Activated effector memory CD4-positive, alpha-beta T cell treated with anti-CD3 and anti-CD28 coated beads, Interleukin-2, amount 50 U/mL, for 16 hours (primary cell): Measurements from ENCODE around the gene RELA.

Source experiments
- DNase-seq: peaks from one replicate; pipeline ENCODE4 v3.0.0-alpha.2; 2020

RELA gene

DNA sequence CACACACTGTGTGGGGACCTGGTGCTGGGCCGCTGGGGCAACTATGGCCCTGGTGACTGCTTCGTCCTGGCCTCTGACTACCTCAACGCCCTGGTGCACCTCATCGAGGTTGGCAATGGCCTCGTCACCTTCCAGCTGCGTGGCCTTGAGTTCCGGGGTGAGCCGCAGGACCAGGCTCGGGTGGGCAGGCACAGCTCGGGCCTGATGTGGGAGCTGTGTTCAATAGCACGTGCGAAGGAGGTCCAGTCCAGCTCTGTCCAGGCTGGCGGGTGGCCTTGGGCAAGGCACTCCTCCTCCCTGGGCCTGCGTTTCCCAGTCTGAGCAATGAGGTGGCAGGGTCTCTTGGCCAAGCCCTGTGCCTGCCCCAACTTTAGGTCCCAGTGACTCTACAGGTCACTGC is 33.1 kb downstream of the RELA start:
- no peak for DNase-seq

DNA sequence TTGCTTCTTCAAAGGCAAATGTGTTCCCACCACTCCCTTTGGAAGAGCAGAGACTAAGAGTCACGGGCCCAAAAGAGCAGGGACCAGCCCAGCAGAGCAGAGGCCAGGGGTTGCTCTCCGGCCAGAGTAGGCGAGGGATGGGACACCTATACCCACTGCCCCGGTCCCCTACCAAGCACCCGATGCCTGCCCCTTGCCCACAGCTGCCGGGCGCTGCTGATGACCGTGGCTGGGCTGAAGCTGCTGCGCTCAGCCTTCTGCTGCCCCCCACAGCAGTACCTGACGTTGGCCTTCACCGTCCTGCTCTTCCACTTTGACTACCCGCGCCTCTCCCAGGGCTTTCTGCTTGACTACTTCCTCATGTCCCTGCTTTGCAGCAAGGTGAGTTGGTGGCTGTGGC is 35.5 kb downstream of the RELA start:
- no peak for DNase-seq

DNA sequence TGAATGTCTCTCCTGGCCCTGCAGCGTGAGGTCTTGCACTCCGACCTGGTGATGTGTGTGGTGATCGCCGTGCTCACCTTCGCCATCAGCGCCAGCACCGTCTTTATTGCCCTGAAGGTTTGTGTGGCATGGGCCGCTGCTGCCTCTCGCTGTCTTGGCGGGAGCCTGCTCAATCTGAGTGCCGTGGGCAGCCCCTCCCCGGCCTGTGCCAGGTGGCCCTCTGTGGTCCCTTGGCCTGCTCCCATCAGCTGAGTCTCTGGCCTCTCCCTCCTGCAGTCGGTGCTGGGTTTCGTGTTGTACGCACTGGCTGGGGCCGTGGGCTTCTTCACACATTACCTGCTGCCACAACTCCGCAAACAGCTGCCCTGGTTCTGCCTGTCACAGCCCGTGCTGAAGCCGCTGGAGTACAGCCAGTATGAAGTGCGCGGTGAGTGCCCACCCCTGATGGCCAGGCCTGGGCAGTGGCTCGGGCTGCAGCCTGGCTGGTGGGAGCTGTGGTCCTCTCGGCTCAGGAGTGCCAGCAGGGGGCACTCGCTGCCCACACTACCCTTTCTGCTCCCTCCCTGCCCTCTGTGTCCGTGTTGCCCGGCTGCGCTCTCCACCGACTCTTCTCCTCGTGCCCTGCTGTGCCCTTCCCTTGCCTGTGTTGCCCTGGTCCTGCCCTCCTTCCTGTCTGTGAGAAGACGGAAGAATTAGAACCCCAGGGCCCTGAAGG is 36.9 kb downstream of the RELA start:
- peak; percentile 81 for DNase-seq

DNA sequence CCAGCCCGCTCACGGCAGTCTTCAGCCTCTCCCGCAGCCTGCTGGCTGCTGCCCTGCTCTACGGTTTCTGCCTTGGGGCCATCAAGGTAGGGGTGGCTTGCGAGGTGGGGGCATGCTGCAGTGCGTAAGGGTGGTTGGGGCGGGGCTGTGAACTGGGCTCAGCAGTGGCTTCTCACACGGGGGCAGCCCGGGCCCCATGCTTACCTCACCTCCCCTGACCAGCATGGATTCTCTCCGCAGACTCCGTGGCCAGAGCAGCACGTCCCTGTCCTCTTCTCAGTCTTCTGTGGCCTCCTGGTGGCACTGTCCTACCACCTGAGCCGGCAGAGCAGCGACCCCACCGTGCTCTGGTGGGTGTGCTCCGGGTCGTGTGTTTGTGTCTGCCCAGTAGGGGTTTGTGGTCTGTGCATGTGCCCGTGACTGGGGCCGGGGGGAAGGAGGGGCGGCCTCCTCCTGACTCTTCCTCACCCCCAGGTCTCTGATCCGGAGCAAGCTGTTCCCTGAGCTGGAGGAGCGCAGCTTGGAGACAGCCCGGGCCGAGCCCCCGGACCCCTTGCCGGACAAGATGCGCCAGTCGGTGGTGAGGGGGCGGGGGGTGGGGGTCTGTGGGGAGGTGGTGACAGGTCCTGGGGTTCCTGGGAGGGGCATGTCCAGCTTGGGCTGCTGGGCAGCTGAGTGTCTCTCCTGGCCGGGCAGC is 37.6 kb downstream of the RELA start:
- DNase-seq, result no peak

DNA sequence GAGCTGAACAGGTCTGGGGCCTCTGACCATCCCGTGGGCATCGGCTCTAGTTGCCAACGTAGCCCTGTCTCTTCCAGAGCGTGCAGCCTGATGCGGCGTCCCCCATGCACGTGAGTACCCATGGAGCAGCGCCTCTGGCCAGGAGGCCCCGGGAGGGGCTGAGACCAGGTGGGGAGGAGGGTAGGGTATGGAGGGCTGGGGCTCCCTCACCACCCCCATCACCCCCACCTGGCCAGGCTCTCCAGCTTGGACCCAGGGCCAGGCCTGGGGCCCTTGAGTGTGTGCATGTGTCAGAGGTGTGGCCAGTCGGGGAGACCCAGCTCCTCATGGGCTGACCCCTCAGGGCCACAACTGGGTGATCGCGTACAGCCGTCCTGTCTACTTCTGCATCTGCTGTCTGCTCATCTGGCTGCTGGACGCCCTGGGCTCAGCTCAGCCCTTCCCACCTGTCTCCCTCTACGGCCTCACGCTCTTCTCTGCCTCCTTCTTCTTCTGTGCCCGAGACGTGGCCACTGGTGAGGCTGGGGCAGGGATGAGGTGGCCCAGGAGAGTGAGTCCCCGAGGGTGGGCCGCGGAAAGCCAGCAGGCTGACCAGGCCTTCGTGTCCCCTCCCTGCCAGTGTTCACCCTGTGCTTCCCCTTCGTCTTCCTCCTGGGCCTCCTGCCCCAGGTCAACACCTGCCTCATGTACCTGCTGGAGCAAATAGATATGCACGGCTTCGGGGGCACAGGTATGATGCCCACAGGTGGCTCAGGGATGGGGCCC is 38.7 kb downstream of the RELA start:
- no peak for DNase-seq

DNA sequence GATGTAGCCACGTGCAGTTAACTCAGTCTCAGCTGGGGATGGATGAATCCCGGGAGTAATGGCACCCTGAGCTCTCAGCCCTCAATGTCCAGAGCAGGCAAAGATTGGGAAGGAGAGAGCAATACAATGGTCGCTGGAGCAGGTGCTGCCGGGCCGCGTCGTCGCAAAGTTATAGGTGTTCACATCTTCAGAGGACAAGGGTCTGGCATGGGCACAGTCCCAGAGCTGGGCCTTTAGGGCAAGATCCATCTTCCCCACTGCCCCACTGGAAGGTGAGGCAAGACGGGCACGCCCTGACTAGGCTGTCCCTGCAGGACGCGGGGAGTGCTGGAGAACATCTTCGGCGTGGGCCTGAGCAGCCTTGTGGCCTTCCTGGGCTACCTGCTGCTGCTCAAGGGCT is 39.5 kb downstream of the RELA start:
- DNase-seq, result no peak

DNA sequence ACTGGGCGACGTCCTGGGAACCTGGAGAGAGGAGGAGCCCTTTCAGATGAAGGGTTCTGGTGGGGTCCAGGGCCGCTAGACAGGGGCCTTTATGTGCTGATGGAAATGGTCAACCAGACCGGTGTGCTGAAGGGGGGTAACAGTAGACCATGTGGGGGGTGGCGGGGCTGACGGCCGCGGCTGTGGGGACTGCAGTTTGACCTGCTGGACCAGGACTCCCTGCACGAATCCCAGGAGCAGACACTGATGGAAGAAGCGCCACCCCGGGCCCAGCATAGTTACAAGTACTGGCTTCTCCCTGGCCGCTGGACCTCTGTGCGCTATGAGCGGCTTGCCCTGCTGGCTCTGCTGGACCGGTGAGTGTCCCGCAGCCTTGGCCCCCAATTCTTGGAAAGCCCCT is 40.7 kb downstream of the RELA start:
- DNase-seq, result no peak

DNA sequence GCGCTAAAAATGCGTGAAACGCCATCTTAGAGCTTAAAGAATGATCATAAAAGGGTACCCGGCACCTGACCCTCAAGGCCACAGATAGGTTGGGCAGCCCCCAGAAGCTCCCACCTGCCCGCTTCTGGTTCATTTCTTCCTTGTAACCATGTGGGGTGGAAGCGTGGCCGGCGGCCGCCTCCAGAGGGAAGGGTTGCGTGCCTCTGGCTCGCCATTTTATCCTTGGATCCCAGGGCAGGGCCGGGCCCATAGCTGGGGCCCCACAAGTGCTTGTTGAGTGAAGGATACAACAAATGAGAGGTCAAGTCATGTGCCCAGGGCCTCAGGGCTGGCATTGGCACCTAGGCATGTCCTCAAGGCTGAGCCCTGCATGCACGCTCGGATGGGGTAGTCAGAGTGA is 41.3 kb downstream of the RELA start:
- no peak for DNase-seq

DNA sequence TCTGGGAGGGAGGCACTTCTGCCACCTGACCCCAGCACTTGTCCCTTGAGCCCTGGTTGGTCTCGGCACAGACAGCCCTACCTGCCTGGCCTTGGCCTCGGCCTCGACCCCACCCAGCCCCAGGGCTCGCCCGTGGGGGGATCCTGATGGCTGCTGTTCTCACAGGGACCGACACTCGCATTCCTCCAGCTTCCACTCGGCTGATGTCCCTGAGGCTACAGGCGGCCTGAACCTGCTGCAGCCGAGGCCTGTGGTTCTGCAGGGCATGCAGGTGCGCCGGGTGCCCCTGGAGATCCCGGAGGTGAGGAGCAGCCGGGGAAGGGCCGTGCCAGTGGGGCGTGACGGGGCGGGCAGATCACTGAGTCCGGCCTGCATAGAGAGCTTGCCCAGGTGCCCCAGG is 42.0 kb downstream of the RELA start:
- DNase-seq, result no peak

DNA sequence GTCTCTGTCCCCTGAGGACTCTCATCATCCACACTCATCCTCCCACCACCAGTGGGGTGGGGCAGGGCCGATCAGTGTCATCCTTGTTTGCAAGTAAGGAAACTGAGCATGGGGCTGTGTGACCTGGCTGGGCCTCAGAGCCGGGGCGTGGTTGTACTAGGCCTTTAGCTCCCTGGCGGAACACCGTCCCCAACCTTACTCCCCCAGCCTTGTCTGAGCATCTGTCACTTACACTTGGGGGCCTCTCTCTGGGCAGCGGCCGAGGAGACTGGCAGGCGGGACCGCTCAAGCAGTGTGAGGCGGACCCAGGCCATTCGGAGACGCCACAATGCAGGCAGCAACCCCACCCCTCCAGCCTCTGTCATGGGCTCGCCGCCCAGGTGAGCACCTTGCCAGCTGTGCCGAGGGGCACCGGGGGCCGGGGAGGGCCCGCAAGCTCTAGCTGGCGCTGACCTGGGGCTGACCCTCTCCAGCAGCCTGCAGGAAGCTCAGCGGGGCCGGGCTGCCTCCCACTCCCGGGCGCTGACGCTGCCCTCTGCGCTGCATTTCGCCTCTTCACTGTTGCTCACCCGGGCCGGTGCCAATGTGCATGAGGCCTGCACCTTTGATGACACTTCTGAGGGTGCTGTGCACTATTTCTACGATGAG is 43.3 kb downstream of the RELA start:
- no peak for DNase-seq

DNA sequence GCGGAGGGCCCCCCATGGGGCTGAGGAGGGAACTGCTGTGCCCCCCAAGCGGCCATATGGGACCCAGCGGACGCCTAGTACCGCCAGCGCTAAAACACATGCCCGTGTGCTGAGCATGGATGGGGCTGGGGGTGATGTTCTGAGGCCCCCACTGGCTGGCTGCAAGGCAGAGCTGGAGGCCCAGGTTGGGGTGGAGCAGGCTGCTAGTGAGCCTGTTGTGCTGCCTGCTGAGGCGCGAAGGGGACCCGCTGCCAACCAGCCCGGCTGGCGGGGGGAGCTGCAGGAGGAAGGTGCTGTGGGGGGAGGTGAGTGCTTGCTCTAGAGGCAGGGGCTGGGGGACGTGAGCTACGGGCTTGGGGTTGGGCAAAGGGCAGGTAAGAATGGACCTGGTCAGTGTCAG is 44.0 kb downstream of the RELA start:
- no peak for DNase-seq

DNA sequence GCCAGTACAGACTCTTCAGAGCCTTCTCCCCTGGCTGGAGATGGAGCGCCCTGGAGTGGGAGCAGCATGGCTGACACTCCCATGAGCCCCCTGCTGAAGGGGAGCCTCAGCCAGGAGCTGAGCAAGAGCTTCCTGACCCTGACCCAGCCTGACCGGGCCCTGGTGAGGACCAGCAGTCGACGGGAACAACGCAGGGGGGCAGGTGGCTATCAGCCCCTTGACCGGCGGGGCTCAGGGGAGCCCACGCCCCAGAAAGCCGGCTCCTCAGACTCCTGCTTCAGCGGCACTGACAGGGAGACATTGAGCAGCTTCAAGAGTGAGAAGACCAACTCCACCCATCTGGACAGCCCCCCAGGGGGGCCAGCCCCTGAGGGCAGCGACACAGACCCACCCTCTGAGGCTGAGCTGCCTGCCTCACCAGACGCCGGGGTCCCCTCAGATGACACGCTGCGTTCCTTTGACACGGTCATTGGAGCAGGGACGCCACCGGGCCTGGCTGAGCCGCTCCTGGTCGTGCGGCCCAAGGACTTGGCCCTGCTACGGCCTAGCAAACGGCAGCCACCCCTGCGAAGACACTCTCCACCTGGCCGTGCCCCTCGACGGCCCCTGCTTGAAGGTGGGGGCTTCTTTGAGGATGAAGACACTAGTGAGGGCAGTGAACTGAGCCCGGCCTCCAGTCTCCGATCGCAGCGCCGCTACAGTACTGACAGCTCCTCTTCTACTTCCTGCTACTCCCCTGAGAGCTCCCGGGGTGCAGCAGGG is 44.5 kb downstream of the RELA start:
- no peak for DNase-seq

DNA sequence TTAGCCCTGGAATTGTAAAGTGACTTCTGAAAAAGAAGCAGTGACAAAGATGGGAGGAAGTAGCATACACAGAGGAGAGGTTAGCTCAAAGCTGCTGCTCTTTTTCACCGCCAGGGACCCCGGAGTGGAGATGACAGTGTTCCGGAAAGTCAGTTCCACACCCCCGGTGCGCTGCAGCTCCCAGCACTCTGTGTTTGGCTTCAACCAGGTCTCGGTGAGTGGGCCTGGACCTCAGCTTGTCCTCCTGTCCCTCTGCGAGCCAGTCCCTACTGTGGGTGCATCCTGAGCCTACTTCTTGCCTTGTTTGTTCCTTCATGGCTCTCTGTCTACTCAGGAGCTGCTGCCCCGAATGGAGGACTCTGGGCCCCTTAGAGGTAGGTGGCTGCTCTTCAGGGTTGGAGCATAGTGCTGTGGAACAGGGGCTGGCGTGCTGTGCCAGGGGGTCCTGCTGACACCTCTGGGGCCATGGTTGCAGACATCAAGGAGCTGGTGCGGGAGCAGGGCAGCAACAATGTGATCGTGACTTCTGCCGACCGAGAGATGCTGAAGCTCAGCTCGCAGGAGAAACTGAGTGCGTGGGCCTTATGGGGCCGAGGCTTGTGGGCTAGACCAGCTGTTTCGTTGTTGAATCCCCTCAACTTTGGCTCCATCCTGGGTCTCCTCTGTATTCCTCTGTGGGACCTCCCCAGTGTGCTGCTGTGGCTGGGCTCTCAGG is 45.4 kb downstream of the RELA start:
- DNase-seq, result no peak

DNA sequence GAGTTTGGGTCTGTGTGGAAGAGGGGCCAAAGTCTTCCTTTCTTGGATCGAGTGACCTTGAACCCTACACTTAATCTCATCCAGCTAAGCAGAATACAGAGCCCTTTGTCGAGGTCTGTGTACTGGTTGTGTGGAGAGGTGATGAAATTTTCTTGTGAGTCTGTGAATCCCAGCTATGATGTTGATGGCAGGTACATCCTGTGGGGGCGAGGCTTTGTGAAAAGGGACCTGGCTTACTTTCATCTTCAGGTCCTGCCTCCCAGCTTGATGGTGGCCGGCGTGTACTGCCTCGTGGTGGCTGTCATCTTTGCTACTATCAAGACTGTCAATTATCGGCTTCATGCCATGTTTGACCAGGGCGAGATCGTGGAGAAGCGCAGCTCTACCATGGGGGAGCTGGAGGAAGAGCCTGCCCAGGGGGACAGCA is 46.1 kb downstream of the RELA start:
- DNase-seq, result no peak

DNA sequence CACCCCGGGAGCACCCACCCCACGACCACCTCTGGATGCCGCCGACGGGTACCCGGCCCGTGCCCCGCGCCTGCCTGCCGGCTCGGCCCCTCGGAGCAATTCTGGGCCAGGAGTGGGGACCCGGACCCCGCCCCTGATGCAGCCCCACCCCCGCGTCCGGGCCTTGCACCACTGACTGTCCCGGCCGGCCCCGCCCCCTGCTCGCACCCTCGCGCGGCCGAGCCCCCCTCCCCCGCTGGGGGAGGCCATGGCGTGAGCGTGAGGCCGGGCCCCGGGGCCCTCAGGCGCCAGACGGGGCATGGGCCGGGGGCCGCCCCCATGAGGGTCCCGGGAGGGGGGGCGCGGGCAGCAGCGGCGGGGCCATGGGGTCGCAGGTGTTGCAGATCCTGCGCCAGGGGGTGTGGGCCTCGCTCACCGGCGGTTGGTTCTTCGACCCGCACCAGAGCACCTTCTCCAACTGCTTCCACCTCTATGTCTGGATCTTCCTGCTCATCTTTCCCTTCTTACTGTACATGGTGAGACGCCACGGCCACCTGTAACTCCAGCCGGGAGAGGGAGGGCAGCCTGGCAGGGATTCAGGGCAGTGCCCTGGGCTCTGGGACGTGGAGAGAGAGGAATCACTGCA is 46.7 kb downstream of the RELA start:
- DNase-seq, result no peak

DNA sequence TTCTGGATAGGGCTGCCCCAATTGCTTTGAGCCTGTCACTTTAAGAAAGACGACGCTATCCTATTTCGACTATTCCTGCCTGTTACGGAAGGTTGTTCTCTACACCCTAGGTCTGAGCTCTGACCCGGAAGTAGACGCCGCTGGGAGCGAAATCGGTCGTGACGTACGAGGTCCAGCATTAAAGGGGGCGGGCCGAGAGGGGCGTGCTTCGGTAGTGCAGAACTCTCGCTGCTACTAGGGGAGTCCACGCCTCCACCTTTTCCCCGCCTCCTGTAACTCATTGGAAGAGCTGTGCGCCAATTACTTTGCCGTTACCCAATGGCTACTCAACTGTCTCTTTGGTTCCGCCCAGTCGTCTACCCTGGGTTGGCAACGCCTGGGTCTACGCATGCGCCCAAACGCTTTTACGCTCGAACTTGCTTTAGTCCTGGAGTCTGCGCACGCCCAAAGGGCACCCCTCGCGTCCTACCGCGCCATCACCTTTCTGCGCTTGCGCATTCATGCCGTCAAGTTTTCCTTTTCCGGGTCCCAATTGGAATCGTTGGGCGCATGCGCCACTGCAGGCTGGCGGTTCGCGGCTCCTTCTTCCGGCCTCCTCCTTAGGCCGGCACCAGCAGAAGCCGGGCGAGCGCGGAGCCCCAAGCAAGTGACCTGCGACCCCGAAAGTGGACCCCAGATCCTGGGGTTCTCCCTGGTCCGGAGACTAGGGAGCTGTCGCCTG is 47.3 kb downstream of the RELA start, which contains the start of gene PCNX3:
TSS of gene PCNX3 (plus strand) at position 548 of the 721 bp plus-strand sequence. CDS start 536 bp downstream, outside the sequence.
- peak; percentile 100 for DNase-seq

DNA sequence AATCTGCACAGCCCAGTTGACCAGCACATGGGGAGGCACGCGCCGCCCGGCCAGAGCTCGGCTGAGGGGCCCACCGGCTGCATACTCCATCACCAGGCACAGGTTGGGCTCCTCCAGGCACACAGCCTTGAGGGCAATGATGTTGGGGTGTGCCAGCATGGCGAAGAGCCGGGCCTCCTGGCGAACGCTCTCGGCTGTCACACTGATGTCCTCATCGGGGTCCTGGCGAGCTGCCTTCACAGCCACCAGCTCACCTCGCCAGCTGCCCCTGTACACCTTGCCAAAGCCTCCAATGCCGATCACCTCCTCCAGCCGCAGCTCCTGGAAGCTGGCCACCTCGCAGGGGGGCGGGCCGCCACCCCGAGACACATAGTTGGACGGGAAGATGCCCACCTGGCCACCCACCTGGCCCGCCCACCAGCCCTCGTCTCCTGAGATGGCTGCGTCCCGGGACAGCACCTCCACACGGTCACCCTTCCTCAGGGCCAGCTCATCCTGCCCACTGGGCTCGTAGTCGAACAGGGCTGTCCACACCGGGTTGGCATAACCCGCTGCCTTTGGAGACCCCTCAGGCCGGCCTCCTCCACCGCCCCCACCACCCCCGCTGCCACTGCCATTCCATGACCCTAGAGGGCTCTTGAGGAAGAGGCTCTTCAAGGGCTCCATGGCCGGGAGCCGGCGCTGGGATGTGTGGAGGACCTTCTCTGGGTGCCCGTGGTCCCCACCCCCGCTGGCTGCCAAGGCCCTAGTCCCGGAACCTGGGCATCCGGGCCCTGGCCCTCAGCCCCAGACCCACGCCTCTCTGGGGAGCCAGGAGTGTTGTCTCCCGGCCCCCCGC is 49.4 kb downstream of the RELA start:
- DNase-seq, result peak; percentile 75

DNA sequence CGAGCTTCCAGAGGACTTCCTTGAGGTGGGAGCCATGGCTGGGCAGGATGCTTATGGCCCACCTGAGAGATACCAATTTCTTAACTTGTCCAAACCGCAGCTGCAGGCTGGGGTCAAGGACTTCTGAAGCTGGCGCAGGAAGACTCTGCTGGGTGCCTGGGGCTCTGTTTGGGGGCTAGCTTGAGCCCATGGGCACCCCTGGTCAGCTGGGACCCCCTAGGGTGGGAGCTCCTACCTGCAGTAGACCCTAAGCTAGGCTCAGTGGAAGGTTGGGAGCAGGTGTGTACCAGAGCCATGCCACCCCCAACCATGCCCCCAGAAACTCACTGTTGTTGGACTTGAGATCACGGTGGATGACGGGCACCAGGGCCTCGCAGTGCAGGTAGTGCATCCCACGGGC is 50.0 kb downstream of the RELA start:
- no peak for DNase-seq

DNA sequence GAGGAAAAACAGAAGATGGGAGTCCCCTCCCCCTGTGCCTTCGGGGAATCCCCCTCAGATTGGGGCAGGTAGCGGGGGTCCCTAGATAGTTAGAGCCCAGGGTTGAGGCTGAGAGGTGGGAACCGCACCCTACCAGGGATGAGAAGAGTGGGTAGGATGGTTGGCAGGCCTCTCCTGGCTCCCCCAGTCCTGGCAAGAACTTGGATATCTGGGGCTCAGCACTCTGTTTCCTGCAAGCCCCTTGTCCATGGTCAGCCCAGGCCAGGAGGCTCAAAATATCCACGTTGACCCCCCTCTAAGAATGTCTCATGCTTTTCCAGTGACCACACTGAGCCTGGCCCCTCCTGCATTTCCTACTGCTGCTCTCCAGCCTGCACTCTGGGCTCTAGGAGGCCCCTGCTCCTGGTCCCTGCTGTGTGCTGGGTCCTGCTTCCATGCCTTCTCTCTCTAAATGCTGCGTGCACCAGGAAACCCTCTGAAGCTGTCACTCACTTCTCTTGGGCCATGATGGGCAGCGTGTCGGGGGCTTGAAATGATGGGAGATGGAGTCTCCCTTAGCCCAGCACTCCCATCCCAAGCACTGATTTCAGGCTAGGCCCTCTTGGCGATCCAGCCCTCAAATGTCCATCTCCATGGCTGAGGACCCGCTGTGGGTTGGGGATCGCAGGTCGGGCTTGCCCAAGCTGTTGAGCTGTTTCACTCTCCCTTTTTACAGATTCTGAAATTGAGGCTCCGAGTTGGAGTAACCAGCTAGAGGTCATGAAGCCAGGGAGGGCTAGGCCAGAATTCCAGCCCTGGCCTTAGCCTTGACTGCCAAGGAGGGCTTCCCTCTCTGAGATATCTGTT is 50.7 kb downstream of the RELA start:
- DNase-seq, result no peak
